Parathyroid adenoma (tissue), 2 donors: ENCODE measurements around the gene VWA8.
A peak's percentile ranks its signal among the peaks of the same experiment; 100 is the strongest.

ENCODE experiments used
- H2AFZ ChIP-seq: fragments of 300-600 bp; sonication (generic); one replicate; pipeline ENCODE4 v1.7.0; 2017; ENCODE audit warnings: antibody characterized with exemption, mild to moderate bottlenecking
- H3K27ac ChIP-seq: fragments of 300-600 bp; sonication (generic); one replicate; pipeline ENCODE4 v1.7.0; 2017
- H3K27me3 ChIP-seq: fragments of 300-600 bp; sonication (generic); one replicate; pipeline ENCODE4 v1.7.0; 2017; ENCODE audit warnings: low read length; ENCODE audit not compliant: control insufficient read depth, insufficient read depth
- H3K36me3 ChIP-seq: fragments of 300-600 bp; sonication (generic); one replicate; pipeline ENCODE4 v1.7.0; 2017; ENCODE audit warnings: low read length; ENCODE audit not compliant: control insufficient read depth, insufficient read depth
- H3K4me1 ChIP-seq: fragments of 300-600 bp; sonication (generic); one replicate; pipeline ENCODE4 v1.7.0; 2017; ENCODE audit warnings: control low read depth
- H3K4me2 ChIP-seq: fragments of 300-600 bp; sonication (generic); one replicate; pipeline ENCODE4 v1.7.0; 2017; ENCODE audit warnings: low read length
- H3K4me3 ChIP-seq: fragments of 300-600 bp; sonication (generic); one replicate; pipeline ENCODE4 v1.7.0; 2017; ENCODE audit warnings: low read depth, low read length
- H3K79me2 ChIP-seq: fragments of 300-600 bp; sonication (generic); one replicate; pipeline ENCODE4 v1.7.0; 2017; ENCODE audit warnings: control low read depth
- H3K9ac ChIP-seq: fragments of 300-600 bp; sonication (generic); one replicate; pipeline ENCODE4 v1.7.0; 2017; ENCODE audit warnings: mild to moderate bottlenecking
- H3K9me3 ChIP-seq: fragments of 300-600 bp; sonication (generic); one replicate; pipeline ENCODE4 v1.7.0; 2017; ENCODE audit warnings: low read length; ENCODE audit not compliant: control insufficient read depth
- TF ChIP-seq, protein P1 (sequence below): fragments of 300-600 bp; sonication (generic); IDR thresholded peaks from one replicate; pipeline ENCODE4 v1.7.0; 2017; ENCODE audit warnings: antibody characterized with exemption, mild to moderate bottlenecking
- donor health status: primary hyperparathyroidism.

The VWA8 gene

GRCh38 chr13:41670873-41671443 is 290.0 kb downstream of the VWA8 start:
- Histone ChIP-seq H3K27me3 (no peaks in the 10 kb centered on the region), H3K4me1 (no peaks in the 10 kb centered on the region), H3K27ac (no peak overlapping the region), H3K79me2 (no peaks in the 10 kb centered on the region), H3K9ac (no peak overlapping the region), H3K4me2 (no peak overlapping the region), H2AFZ (no peak overlapping the region), H3K4me3 (no peak overlapping the region), H3K9me3 (no peaks in the 10 kb centered on the region), H3K36me3 (no peaks in the 10 kb centered on the region)
- TF ChIP-seq, protein P1, sequence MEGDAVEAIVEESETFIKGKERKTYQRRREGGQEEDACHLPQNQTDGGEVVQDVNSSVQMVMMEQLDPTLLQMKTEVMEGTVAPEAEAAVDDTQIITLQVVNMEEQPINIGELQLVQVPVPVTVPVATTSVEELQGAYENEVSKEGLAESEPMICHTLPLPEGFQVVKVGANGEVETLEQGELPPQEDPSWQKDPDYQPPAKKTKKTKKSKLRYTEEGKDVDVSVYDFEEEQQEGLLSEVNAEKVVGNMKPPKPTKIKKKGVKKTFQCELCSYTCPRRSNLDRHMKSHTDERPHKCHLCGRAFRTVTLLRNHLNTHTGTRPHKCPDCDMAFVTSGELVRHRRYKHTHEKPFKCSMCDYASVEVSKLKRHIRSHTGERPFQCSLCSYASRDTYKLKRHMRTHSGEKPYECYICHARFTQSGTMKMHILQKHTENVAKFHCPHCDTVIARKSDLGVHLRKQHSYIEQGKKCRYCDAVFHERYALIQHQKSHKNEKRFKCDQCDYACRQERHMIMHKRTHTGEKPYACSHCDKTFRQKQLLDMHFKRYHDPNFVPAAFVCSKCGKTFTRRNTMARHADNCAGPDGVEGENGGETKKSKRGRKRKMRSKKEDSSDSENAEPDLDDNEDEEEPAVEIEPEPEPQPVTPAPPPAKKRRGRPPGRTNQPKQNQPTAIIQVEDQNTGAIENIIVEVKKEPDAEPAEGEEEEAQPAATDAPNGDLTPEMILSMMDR, result no peak

DNA sequence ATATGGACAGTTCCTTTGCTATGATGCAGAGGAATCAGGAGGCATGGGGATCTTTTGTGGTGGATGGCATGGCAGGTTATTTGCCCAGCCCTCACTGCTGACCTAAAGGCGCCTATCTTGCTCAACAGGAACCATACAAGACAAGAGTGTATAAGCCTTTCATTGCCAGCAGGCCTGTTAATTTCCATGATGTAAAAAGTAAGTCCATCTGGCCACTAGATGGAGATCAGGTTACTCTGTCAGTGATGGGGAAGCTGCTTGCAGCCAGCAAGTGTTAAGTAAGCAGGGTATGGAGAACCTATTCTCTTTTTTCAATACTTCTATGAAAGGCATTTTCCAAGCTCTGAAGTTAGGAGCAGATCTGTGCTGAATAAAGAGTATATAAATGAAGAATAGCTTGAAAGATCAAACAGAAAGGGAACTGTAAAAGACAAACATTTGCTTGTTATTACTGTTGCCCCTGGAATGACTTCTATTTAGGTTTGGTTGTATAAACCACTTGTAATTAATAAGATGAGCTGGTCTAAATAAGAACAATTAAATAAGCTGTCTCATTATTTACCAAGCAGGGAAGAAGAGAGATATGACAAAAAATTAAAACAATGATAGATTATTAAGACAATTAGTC is 292.7 kb downstream of the VWA8 start:
- TF ChIP-seq, protein P1, result peak; percentile 58
- Histone ChIP-seq H3K9me3 (no peaks in the 10 kb centered on the region), H2AFZ (no peak overlapping the region), H3K27me3 (no peaks in the 10 kb centered on the region), H3K4me1 (no peaks in the 10 kb centered on the region), H3K9ac (no peak overlapping the region), H3K4me3 (no peak overlapping the region), H3K79me2 (no peaks in the 10 kb centered on the region), H3K4me2 (no peak overlapping the region), H3K27ac (no peak overlapping the region), H3K36me3 (no peaks in the 10 kb centered on the region)

DNA sequence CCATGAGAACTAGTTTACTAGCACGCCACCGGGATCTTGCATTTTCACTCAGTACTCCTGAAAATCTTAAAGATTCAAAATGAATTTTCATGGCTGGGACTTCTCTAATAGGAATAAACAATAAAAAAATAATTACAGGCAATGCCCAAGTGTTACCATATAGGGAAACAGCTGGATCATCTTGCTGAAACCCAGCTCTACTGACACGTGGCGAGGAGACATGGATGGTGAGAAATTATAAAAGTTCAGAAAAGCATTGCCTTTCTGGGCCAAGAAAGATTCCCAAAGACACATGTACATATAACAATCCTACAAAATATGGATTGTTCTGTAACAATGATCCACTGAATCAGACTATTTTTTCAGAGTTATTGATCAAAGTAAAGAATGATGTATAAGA is 294.3 kb downstream of the VWA8 start:
- Histone ChIP-seq H3K4me1 (no peaks in the 10 kb centered on the region), H3K27ac (no peak overlapping the region), H3K9me3 (no peaks in the 10 kb centered on the region), H3K4me2 (no peak overlapping the region), H3K4me3 (no peak overlapping the region), H3K79me2 (no peaks in the 10 kb centered on the region), H2AFZ (no peak overlapping the region), H3K9ac (no peak overlapping the region), H3K27me3 (no peaks in the 10 kb centered on the region), H3K36me3 (no peaks in the 10 kb centered on the region)
- TF ChIP-seq, protein P1, result no peak

GRCh38 chr13:41660411-41660810 is 300.5 kb downstream of the VWA8 start:
- no peak overlapping the region for H3K4me2 ChIP-seq
- TF ChIP-seq, protein P1, result no peak
- H3K79me2 ChIP-seq, result no peaks in the 10 kb centered on the region
- H3K4me3 ChIP-seq, result no peak overlapping the region
- no peaks in the 10 kb centered on the region for H3K9me3 ChIP-seq
- no peak overlapping the region for H2AFZ ChIP-seq
- H3K4me1 ChIP-seq, result no peaks in the 10 kb centered on the region
- H3K36me3 ChIP-seq, result no peaks in the 10 kb centered on the region
- H3K9ac ChIP-seq, result no peak overlapping the region
- no peaks in the 10 kb centered on the region for H3K27me3 ChIP-seq
- H3K27ac ChIP-seq, result no peak overlapping the region
